HCT116 (cell line): Measurements from ENCODE around the gene SNAPC1. TPM values are rescaled to one million over a fixed set of nuclear protein-coding genes. Genes with fewer than 3 reads are reported as not detected.

Source experiments
- ATAC-seq: fragments of 200-7000 bp; cut with Tn5 transposase; 2 replicates; pipeline ENCODE4 v1.9.1; 2020; ENCODE audit warnings: mild to moderate bottlenecking, moderate library complexity
- BruUV-seq: library from RNA; stranded (reverse); fragments of 400-500 nt; replicated peaks from 2 replicates; lab custom pipeline; 2021; lab: Mats Ljungman, UMichigan
- CTCF ChIA-PET: fragments of 300-600 bp; sonication (Branson Sonifier 250); formaldehyde crosslinking; loops from one replicate; lab custom pipeline; 2021; ENCODE audit warnings: antibody characterized with exemption; lab: Charles Lee
- POLR2A ChIA-PET: fragments of 300-600, 350-600 bp; sonication (Branson Sonifier 250); formaldehyde crosslinking; loops from one replicate; lab custom pipeline; 2021; ENCODE audit warnings: antibody characterized with exemption; lab: Charles Lee
- RAD21 ChIA-PET, 2 experiments: fragments of 300-600 bp; sonication (Branson Sonifier 250); formaldehyde crosslinking; loops; one replicate each; lab custom pipeline; 2023; ENCODE audit warnings: low total read pairs in 2 of 2; ENCODE audit not compliant: uncharacterized antibody in 2 of 2, unreplicated experiment in 2 of 2, low non-redundant PET in 1 of 2; lab: Charles Lee
- DNase-seq: peaks from one replicate; pipeline ENCODE4 v3.0.0-alpha.2; 2010; ENCODE audit warnings: low read depth, low spot score
- H2AFZ ChIP-seq: fragments of 200-600 bp; shearing (Covaris generic), sonication (generic); 2 replicates; pipeline ENCODE4 v1.6.1; 2017; ENCODE audit warnings: low read depth, mixed run types, mixed read lengths, antibody characterized with exemption, low read length; ENCODE audit not compliant: poor library complexity, severe bottlenecking
- H3K27ac ChIP-seq: 2 replicates; pipeline ENCODE4 v1.5.1; 2012; ENCODE audit warnings: low read depth, low read length
- H3K27me3 ChIP-seq: fragments of 200-600 bp; sonication (generic); 2 replicates; pipeline ENCODE4 v1.6.1; 2016; ENCODE audit warnings: mixed run types, low read length, mixed read lengths; ENCODE audit not compliant: insufficient read depth
- H3K36me3 ChIP-seq, 2 experiments: fragments of 200-500 bp in 1 of 2; fragments of 200-600 bp in 1 of 2; sonication (Bioruptor generic) in 1 of 2; sonication (generic) in 1 of 2; 2 replicates each; pipeline versions ENCODE4 v1.5.1 to v1.6.1; 2014 to 2016; ENCODE audit warnings: low read length in 2 of 2, inconsistent platforms in 1 of 2, mixed read lengths in 1 of 2, mixed run types in 1 of 2; ENCODE audit not compliant: insufficient read depth in 2 of 2, control insufficient read depth in 1 of 2
- H3K4me1 ChIP-seq, 2 experiments: fragments of 200-600 bp in 1 of 2; sonication (generic) in 1 of 2; 2 replicates each; pipeline versions ENCODE4 v1.5.1 to v1.6.1; 2012 to 2017; ENCODE audit warnings: low read length in 2 of 2, inconsistent platforms in 1 of 2, mild to moderate bottlenecking in 1 of 2, mixed read lengths in 1 of 2, mixed run types in 1 of 2, moderate library complexity in 1 of 2; ENCODE audit not compliant: insufficient read depth in 2 of 2, control insufficient read depth in 1 of 2
- H3K4me2 ChIP-seq: fragments of 200-600 bp; sonication (generic); 2 replicates; pipeline ENCODE4 v1.6.1; 2017; ENCODE audit warnings: mixed run types, low read length, mixed read lengths
- H3K4me3 ChIP-seq, 2 experiments: fragments of 200-600 bp in 1 of 2; sonication (generic) in 1 of 2; replicated peaks in 1 of 2; 2 replicates each; pipeline ENCODE4 v1.5.1; 2011 to 2016; ENCODE audit warnings: low read length in 2 of 2, control low read depth in 1 of 2, low read depth in 1 of 2, mild to moderate bottlenecking in 1 of 2, mixed read lengths in 1 of 2, mixed run types in 1 of 2
- H3K79me2 ChIP-seq: fragments of 200-600 bp; sonication (generic); 2 replicates; pipeline ENCODE4 v1.6.1; 2017; ENCODE audit warnings: mild to moderate bottlenecking, mixed run types, low read length, moderate library complexity, mixed read lengths; ENCODE audit not compliant: insufficient read depth
- H3K9ac ChIP-seq: fragments of 200-600 bp; sonication (generic); 2 replicates; pipeline ENCODE4 v1.6.1; 2016; ENCODE audit warnings: low read length, mixed read lengths
- H3K9me2 ChIP-seq: fragments of 200-600 bp; sonication (generic), shearing (Covaris generic); 2 replicates; pipeline ENCODE4 v1.6.1; 2017; ENCODE audit warnings: mixed run types, mild to moderate bottlenecking, moderate library complexity; ENCODE audit not compliant: insufficient read depth
- H3K9me3 ChIP-seq, 2 experiments: fragments of 200-500 bp in 1 of 2; fragments of 200-600 bp in 1 of 2; sonication (Bioruptor generic) in 1 of 2; sonication (generic) in 1 of 2; 2 replicates each; pipeline ENCODE4 v1.6.1; 2014 to 2017; ENCODE audit warnings: low read length in 2 of 2, mixed read lengths in 2 of 2, inconsistent platforms in 1 of 2, low read depth in 1 of 2, mild to moderate bottlenecking in 1 of 2, mixed run types in 1 of 2, moderate library complexity in 1 of 2; ENCODE audit not compliant: control insufficient read depth in 1 of 2, insufficient read depth in 1 of 2
- H4K20me1 ChIP-seq: fragments of 200-600 bp; sonication (generic), shearing (Covaris generic); 2 replicates; pipeline ENCODE4 v1.6.1; 2017; ENCODE audit warnings: mixed run types, mild to moderate bottlenecking, moderate library complexity; ENCODE audit not compliant: insufficient read depth
- ATF3 ChIP-seq: IDR thresholded peaks from 2 replicates; pipeline ENCODE4 v1.6.1; 2012
- CEBPB ChIP-seq: IDR thresholded peaks from 2 replicates; pipeline ENCODE4 v1.6.1; 2012; ENCODE audit warnings: low read depth
- CTCF ChIP-seq, 3 experiments: fragments of 200-600 bp in 1 of 3; sonication (generic) in 1 of 3; IDR thresholded peaks in 2 of 3; conservative IDR thresholded peaks in 1 of 3; 2 replicates each; pipeline ENCODE4 v1.5.1; 2012 to 2017; ENCODE audit warnings: low read depth in 2 of 3, low read length in 2 of 3, antibody characterized with exemption in 1 of 3, borderline replicate concordance in 1 of 3, control low read depth in 1 of 3, mild to moderate bottlenecking in 1 of 3, mixed read lengths in 1 of 3, mixed run types in 1 of 3, moderate library complexity in 1 of 3; ENCODE audit not compliant: insufficient read depth in 1 of 3
- EGR1 ChIP-seq: IDR thresholded peaks from 2 replicates; pipeline ENCODE4 v1.6.1; 2012; ENCODE audit warnings: low read depth
- EZH2 ChIP-seq: fragments of 200-600 bp; sonication (generic); IDR thresholded peaks from 2 replicates; pipeline ENCODE4 v1.6.1; 2017; ENCODE audit warnings: antibody characterized with exemption, mixed run types
- JUND ChIP-seq: IDR thresholded peaks from 2 replicates; pipeline ENCODE4 v1.6.1; 2012
- RAD21 ChIP-seq: IDR thresholded peaks from 2 replicates; pipeline ENCODE4 v1.6.1; 2012; ENCODE audit warnings: low read depth, mild to moderate bottlenecking
- SIN3A ChIP-seq: IDR thresholded peaks from 2 replicates; pipeline ENCODE4 v1.6.1; 2012; ENCODE audit warnings: low read depth
- SP1 ChIP-seq: IDR thresholded peaks from 2 replicates; pipeline ENCODE4 v1.6.1; 2012; ENCODE audit warnings: low read depth
- SRF ChIP-seq: IDR thresholded peaks from 2 replicates; pipeline ENCODE4 v1.6.1; 2012; ENCODE audit warnings: low read depth
- ZNF274 ChIP-seq: fragments of 200-500 bp; sonication (Bioruptor generic); IDR thresholded peaks from 2 replicates; pipeline ENCODE4 v1.6.1; 2014; ENCODE audit warnings: mild to moderate bottlenecking, low read depth, low read length, inconsistent platforms
- intact Hi-C: fragments of 100-400 bp; cut with micrococcal nuclease; formaldehyde crosslinking; loops from 2 replicates; pipeline ENCODE4 v1.10.0; 2022
- total RNA-seq: library from RNA; stranded (reverse); gene quantifications from one replicate; pipeline ENCODE4 v1.2.1, GENCODE V29; 2021; ENCODE audit not compliant: unreplicated experiment

SNAPC1 gene
- total RNA-seq, 1 experiment from 2014 or later, result 8.2 TPM

- intact Hi-C loops, result no loop called here
- DNase-seq (no peak), ATAC-seq (peak; percentile 10)
- H4K20me1 ChIP-seq, result no peaks in the 10 kb centered on the region
- TF ChIP-seq CEBPB, result no peak
- TF ChIP-seq CTCF (IDR thresholded peaks at IDR 0.05 in 2 of 3, conservative IDR thresholded peaks at IDR 0.05 in 1 of 3; ENCODE audit: borderline replicate concordance in 1 of 3, insufficient read depth in 1 of 3, low read depth in 2 of 3, low read length in 2 of 3), result 0 out of 6 replicates have a peak, but pooled peaks of 1 of the 3 experiments have one; percentile 4
- RAD21 ChIA-PET, result interaction anchor here (0.6 to 0.9 kb wide), 4 partner anchors 15 to 1826 kb away, joined by 3 to 4 read pairs (median 3); no protein-coding TSS in a partner anchor
- H3K27ac ChIP-seq, result peak overlapping the region; percentile 49
- peak overlapping the region; percentile 8 for H2AFZ ChIP-seq
- H3K4me3 ChIP-seq, result peak overlapping the region; percentile 91 to 95
- H3K9me3 ChIP-seq, result no peaks in the 10 kb centered on the region
- TSS peak; percentile 99 for BruUV-seq
- peaks cover 41% of the 10 kb centered on the region for H3K79me2 ChIP-seq
- H3K4me1 ChIP-seq, result peaks cover 5 to 16% of the 10 kb centered on the region in 2 experiments; a peak in 3 of 4 replicates
- no peaks in the 10 kb centered on the region for H3K9me2 ChIP-seq
- POLR2A ChIA-PET, result interaction anchor here (0.7 to 1.5 kb wide), 8 partner anchors 8 to 283 kb away, joined by 3 to 12 read pairs (median 4); no protein-coding TSS in a partner anchor
- CTCF ChIA-PET, result interaction anchor here (1.2 to 1.7 kb wide), 3 partner anchors 13 to 365 kb away, joined by 3 to 11 read pairs (median 4); no protein-coding TSS in a partner anchor
- peak overlapping the region; percentile 53 for H3K9ac ChIP-seq
- H3K4me2 ChIP-seq, result peak overlapping the region; percentile 71
- no peaks in the 10 kb centered on the region for H3K27me3 ChIP-seq
- H3K36me3 ChIP-seq, result no peaks in the 10 kb centered on the region
Observed at GRCh38 chr14:61761557-61761956, 663 bp upstream of the SNAPC1 start.

GRCh38 chr14:61764342-61765122 lies 2.3 kb downstream of the SNAPC1 start:
- Histone ChIP-seq H3K27me3 (no peaks in the 10 kb centered on the region), H3K4me1 (peaks cover 5 to 16% of the 10 kb centered on the region in 2 experiments; a peak in 3 of 4 replicates), H3K79me2 (peaks cover 48% of the 10 kb centered on the region), H3K9ac (no peak overlapping the region), H3K9me2 (no peaks in the 10 kb centered on the region), H2AFZ (no peak overlapping the region), H3K4me3 (no peak overlapping the region), H4K20me1 (no peaks in the 10 kb centered on the region), H3K9me3 (no peaks in the 10 kb centered on the region), H3K27ac (no peak overlapping the region), H3K4me2 (no peak overlapping the region), H3K36me3 (peaks cover under 1 to 4% of the 10 kb centered on the region in 2 experiments)
- no TSS peak for BruUV-seq
- ATAC-seq (no peak), DNase-seq (no peak)
- CTCF ChIA-PET, result no interaction called here
- RAD21 ChIA-PET, result no interaction called here
- POLR2A ChIA-PET, result no interaction called here
- intact Hi-C loops, result no loop called here
- TF ChIP-seq ZNF274 (no peak), EGR1 (no peak), SP1 (no peak), CTCF (IDR thresholded peaks at IDR 0.05 in 2 of 3, conservative IDR thresholded peaks at IDR 0.05 in 1 of 3; ENCODE audit: borderline replicate concordance in 1 of 3, insufficient read depth in 1 of 3, low read depth in 2 of 3, low read length in 2 of 3) (no peak), JUND (no peak), RAD21 (no peak), ATF3 (no peak), SRF (no peak), EZH2 (no peak), SIN3A (no peak)
